GM19452 (cell line): ENCODE results near the gene KAT6B.
"Not testable (repeated sequence)": the region's sequence is repeated elsewhere in the genome, so short reads cannot be mapped to it uniquely, and the experiment has no call there.

ENCODE experiments used
- ATAC-seq: cut with Tn5 transposase; IDR thresholded peaks from one replicate; pipeline ENCODE4 v1.9.1; 2021; ENCODE audit not compliant: unreplicated experiment

KAT6B gene

DNA sequence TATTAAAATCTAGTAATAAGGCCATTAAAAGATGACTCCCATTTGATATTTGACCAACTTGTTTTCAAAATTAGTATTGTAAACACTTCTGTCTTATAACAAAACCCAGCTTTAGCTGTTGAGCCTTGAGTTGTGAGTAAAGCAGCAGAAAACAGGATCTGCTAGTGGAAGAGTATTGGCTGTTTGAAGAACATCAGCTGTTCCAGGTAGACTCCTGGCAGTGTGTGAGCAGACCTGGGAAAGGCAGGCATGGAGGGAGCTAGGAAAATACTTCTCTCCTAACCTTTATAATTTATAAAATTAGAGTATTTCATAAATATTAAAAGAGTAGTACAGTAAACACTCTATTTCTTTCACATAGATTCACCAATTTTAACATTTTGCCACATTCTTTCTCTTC is 29.0 kb downstream of the KAT6B start:
- no peak for ATAC-seq

DNA sequence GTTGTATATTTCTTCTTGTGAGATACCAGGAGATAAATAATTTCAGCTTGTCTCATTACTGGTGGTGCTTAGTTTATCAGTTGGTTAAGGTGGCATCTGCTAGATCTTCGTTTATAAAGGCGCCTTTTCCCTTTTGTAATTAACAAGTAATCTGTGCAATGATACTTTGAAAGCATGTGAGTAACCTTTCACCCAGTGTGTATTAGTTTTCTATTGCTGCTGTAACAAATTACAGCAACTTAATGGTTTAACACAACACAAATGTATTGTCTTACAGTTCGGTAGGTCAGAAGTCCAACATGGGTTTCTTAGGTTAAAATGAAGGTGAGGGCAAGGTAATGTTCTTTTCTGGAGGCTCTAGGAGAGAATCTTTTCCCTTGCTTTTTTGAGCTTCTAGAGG is 30.5 kb downstream of the KAT6B start:
- ATAC-seq: no peak

DNA sequence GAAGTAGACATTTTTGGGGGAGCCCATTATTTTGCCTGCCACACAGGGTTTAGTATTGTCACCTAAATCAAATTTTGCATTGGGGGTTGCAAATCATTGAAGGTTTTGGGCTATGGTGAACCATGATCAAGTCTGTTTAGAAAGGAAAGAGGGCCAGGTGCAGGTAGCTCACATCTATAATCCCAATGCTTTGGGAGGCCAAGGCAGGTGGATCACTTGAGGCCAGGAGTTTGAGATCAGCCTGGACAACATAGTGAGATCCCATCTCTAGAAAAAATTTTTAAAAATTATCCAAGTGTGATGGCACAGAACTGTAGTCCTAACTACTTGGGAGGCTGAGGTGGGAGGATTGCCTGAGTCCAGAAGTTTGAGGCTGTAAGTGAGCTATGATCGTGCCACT is 31.2 kb downstream of the KAT6B start:
- no peak for ATAC-seq

DNA sequence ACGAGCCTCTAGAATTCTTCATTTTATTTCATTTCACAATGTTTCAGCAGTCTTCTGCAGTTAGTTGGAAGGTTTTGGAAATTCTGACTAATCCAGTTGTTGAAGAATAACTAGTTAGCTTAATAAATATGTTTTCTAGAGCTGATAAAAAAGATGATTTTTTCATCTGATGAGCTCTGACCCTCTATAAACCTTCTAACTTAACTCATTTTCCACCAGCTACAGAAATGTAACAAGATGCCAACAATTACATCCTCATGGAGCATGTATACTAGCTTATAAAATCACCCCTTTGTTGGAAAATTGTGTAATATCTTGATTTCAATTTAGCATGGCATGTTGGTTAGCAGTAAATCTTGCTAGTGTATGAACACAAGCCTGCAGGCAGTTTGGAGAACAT is 33.1 kb downstream of the KAT6B start:
- no peak for ATAC-seq

DNA sequence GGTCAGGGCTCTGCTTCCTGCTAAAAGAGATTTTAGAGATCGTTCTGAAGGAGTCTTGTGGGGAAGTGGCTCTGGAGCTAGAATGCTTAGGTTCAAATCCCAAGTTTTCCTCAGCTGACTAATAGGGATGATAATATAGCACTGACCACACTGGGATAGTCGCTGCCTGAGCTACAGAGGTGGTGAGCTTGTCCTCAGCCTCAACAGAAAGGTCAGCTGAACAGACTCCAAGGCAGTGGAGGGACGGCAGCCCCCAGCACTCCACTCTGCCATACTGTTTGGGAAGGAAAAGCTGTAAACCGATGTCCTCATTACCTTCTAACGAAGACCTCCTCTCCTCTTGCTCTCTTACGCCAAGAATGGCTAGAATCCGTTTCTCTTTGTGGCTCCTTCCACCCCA is 36.2 kb downstream of the KAT6B start:
- no peak for ATAC-seq

DNA sequence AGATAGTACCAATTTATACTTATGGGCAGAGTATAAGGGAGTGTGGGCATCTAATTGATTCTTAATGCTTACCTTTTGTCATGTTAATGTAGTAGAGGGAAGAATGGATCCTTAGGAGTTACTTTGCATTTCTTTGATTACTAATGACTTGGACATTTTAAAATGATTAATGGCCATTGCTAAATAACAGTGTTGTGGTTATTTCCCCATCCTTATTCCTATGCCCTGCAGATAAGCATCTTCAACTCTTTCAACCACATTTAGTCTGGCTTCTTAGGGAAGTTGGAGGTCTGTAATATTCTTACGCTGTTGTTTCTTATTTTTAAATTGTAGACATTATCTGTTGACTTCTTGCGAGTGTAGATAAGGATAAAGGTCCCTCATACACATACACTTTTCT is 37.2 kb downstream of the KAT6B start:
- no peak for ATAC-seq

DNA sequence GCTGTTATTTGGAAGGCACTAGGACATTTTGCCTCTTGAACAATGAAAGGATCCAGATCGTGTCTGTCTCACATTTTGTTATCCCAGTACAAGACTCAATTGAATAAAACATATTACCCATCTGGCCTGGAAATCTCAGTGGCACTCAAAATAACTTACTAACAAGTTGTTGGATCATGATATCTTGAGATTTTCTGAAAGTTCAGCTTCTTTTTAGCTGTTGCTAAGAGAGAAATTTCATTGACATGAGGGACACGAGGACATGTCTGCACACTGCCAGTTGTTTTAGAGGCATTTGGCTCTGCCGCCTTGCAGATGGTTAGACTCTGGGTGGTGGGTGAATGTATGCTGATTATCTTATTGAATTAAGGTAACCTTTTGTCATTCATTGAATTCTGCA is 41.0 kb downstream of the KAT6B start:
- no peak for ATAC-seq

DNA sequence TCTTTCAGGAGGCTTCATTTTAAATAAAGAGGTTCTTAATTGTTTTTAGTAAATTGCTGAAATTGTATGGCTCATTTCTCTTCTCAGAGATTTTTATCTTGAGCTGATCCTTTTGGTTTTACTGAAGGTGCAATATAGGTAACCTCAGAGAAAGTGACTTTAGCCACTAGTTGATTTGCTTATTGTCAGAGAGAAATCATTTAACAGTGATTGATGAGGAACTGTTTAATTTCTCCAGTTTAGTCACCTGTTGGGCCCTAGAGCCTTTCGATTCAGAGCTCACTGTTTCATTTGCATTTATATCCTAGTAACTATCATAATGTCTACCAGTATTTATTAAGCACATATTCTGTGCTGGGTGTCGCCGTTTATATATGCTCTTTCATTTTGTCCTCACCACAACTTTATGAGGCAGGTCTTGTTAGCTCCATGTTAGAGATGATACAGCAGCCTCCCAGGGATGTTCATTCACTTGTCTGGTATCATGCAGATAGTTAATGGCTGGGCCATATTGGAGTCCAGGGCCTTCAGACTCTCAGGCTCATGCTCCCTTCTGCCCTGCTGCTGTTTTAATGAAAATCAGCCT is 42.1 kb downstream of the KAT6B start:
- no peak for ATAC-seq

DNA sequence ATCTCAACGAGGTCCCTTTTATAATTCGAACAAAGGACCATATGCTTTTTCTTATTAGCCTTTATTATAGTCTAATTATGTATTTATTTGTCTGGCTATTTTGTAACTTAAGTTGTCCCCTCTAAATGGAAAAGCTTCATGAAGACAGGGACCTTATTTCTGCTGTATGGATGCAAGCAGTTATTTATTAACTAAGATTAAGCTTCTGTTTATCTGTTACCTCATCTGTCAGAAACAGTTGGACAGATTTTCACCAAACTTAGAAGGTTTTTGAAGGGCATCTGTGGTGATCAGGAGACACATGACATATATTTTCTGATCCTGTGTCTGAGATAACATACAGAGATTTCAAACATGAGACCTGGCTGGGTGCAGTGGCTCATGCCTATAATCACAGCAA is 43.2 kb downstream of the KAT6B start:
- ATAC-seq: no peak

DNA sequence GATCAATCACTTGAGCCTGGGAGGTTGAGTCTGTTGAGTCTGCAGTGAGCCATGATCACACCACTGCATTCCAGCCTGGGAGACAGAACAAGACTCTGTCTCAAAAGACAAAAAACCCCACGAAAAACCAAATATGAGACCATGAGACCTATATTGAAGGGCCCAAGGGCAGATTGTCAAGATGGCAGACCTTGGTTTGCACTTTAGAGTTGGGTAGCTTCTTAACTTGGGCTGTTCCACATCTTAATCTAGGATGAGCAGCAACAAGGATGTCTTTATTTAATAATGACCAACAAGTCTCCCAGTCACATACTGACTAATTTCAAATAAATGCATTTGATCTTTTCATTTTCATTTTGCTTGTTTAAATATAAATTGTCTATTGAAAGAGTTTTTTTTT is 43.8 kb downstream of the KAT6B start:
- ATAC-seq: no peak

DNA sequence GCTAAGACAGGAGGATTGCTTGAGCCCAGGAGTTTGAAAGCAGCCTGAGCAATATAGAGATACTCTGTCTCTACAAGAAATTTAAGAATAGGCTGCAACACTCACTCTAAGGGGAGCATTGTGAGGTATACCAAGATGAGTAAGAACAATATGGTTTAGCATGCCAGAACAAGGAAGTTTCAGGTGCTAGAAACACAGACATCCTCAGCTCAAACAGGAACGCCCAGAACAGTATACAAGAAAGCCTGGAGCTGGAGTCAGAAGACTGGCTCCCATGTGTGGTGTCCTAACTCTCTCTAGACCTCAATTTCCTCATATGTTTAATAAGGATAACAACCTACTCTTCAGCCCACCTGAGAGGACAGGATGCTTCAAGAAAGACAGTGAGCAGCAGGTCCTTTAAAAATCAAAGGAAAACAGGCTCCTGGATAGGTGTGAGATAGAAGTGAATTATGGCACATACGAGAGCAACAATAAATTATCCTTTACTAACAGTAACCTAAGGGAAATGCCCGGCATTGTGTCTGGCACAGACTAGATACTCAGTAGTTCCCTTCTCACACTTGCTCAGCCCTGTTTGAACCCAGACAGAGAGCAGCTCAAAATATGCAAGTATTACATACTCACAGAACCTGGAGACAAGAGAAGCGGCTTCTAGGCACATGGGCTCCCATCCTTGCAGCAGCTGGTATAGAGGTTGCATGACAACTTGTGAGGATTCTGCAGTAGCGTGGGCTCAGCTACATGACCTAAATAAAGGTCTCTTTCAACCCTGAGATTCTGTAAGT is 45.4 kb downstream of the KAT6B start:
- ATAC-seq: peak; percentile 92

DNA sequence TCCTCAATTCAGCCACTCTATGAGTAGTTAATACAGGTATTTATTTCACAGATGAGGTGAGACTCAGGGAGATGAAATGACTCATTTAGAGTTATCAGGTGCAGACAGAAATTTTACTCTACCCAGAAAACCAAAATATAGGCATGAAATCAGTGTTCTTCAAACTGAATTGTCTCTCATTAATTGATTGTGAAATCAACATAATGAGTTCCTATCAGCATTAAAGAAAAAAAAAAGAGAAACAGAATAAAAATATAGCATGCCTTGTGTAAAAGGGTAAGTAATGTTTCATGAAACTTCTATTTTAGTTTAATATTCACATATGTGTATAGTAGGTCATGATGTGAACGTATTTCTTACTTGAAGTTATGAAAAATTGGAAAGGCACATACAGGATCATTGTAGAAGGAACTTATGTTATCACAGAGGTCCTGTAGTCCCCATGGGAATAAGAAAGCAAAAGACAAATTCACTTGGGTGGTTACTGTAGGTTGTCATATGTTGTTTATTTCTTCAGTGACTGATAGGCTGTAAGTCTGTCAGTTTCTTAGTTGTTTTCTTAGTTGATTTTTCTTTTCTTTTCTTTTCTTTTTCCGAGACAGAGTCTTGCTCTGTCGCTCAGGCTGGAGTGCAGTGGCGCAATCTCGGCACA is 47.5 kb downstream of the KAT6B start:
- ATAC-seq: no peak

DNA sequence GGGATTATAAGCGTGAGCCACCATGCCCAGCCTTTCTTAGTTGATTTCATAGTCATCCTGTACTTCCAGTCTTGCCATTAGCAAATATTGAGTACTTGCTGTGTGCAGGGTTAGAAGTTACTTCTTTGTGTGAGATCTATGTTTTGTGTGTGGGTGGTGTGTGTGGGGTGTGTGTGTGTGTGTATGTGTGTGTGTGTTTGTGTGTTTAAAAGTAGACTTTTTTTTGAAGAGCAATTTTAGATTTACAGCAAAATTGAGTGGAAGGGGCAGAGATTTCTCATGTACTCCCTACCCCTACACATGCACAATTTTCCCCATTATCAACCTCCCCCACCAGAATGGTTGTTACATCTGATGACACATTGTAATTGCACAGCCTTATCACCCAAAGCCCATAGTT is 48.2 kb downstream of the KAT6B start:
- no peak for ATAC-seq

DNA sequence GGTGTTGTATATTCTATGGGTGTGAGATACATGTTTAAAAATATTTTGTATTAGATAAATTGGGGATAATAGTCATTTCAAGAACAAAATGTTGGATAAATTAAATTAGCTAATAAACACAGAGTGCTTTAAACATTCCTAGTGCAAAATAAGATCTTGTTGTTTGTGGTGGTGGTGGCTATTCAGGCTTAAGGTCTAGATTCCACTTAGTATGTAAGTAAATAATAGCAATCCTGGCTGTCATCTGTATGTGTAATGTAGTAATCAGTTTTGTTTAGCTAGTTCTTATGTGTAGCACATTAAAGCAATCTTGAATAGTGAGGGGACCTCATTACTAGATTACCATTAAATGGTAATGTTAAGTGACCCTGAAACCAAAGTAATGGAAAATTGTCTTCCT is 48.7 kb downstream of the KAT6B start:
- ATAC-seq: no peak

DNA sequence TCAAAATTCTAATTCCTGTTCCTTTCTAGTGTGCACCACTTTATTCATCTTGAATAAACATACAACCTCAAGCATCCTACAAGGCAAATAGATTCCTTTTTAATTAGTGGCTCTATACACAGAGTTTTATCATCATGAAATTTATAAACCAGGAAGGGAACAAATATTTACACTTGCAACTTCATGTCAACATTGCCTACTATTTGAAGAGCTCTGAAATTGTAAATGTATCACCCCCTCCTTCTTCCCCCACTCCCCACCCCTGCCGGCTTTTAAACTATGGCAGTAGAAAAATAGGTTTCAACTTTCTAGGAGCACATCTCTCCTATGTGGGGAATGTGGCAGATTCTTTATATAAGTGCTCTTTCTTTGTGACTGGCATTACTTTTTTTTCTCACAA is 49.6 kb downstream of the KAT6B start:
- ATAC-seq: no peak

DNA sequence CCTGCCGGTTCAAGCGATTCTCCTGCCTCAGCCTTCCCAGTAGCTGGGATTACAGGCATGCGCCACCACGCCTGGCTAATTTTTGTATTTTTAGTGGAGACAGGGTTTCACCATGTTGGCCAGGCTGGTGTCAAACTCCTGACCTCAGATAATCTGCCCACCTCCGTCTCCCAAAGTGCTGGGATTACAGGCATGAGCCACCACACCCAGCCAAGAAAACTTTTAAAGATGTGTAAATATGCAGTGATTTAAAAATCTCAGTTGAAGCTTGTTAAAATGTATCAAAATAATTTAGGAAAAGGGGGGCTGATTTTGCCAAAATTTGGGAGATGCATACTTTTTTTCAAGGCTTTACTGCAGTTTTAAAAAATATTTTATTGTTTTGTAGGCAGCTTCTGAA is 50.7 kb downstream of the KAT6B start:
- ATAC-seq: not testable (repeated sequence)

DNA sequence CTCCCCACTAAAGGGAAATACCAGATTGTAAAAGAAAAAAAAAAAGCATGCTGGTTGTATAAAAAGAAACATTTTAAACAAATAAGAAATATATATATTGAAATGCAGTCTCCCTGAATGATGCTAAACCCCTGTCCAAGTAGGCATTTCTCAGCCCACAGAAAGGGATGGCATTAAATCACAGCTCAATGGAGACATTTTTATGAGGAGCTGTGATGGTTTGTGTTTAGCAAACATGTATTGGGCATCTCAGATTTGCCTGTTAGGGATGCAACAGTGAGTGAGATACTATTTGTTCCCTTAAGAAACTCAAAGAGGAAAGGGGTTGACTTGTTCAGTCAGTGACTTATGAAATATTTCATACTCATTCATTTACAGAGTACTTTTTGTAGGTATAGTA is 51.5 kb downstream of the KAT6B start:
- no peak for ATAC-seq

DNA sequence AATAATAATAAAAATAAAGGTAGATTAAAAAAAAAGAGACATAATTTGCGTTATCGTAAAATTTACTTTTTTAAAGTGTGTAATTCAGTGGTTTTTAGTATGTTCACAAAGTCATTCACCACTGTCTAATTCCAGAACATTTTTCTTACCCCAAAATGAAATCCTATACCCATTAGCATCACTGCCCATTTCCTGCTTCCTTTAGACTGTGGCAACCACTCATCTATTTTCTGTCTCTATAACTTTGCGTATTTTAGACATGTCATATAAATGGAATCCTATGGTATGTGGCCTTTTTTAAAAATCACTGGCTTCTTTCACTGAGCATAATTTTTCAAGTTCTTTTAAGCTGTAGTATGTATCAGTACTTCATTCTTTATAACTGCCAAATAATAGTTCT is 53.6 kb downstream of the KAT6B start:
- ATAC-seq: no peak

DNA sequence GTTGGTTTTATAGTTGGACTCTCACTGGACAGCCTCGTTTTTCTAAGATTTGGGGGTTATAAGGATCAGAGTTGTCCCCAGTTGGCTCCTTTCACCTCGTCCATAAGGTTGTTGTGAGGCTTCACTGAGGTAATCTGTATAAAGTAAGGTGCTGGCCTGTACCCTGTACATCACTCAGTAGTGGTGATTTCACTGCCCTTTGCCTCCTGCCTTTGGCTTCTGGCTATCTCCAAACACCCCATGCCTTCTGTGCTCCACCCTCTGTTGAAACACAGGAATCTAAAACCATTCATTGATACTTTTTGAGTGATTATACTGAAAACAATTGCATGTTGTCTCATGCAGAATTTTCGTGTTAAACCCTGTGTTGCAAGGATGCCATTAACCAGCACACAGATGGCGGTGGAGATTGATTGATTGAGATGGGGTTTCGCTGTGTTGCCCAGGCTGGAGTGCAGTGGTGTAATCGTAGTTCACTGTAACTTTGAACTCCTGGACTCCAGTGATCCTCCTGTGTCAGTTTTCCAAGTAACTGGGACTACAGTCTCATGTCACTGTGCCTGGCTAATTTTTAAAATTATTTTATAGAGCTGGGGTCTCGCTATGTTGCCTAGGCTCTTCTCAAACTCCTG is 55.0 kb downstream of the KAT6B start:
- ATAC-seq: no peak

DNA sequence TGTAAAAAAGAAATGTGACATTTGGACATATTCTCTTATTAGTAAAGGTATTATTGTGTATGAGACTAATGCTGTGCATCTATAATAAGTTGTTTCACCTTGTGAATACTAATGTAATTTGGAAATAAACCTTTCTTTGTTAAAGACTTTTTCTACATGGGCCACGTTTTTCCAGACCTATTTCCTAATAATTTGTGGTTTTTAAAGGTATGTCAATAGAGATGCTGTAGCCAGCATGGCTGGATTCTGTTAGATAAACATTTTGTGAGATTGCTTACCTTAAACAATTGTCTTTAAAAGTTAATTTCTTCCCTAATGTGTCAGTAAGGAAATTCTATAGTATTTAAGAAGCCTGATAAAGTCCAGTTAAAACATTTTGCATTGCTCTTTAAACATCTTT is 56.0 kb downstream of the KAT6B start:
- no peak for ATAC-seq

DNA sequence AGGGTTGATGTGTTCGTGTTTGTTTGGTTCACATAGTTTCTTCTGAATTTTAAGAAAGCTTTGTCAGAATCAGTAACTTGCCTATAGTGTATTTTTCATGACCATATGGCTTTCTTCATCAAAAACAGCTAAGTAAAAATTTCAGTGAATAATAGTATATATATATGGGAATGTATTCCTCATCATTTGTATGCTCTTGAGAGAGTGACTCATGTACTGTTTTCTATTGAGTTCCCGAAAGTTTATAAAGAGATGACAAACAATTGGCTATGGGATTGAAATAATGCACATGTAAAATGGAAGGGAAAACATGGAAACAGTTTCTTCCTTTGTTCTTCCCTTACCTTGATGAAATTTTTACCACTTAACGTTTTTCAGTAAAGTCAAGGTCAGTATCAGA is 56.4 kb downstream of the KAT6B start:
- no peak for ATAC-seq

DNA sequence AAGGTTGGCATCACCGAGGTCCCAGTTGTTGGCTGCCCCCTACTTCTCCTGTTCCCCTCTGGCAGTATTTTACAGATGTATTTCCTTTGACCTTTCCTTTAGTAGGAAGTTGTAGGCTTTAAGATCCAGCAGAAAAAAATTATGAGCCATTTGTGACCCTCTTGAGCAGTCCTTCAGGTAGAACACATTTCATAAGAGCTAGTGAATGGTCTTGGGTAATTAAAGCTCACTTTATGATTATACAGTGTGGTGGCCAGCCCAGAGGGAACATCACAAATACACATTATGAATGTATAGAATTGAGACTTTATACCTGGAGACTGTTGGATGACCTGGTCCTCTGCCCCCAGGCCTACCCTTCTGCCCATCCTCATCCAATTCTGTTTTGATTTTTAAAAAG is 57.0 kb downstream of the KAT6B start:
- ATAC-seq: no peak
